Stimulated activated CD4-positive, alpha-beta T cell treated with anti-CD3 and anti-CD28 coated beads, TNF-alpha, amount 100 ng/mL, for 4 hours (primary cell): ENCODE data around the gene RAI1.

Experiments used
- DNase-seq, 3 experiments: peaks; one replicate each; pipeline ENCODE4 v3.0.0-alpha.2; 2020; ENCODE audit warnings: low read depth in 3 of 3

The RAI1 gene

DNA sequence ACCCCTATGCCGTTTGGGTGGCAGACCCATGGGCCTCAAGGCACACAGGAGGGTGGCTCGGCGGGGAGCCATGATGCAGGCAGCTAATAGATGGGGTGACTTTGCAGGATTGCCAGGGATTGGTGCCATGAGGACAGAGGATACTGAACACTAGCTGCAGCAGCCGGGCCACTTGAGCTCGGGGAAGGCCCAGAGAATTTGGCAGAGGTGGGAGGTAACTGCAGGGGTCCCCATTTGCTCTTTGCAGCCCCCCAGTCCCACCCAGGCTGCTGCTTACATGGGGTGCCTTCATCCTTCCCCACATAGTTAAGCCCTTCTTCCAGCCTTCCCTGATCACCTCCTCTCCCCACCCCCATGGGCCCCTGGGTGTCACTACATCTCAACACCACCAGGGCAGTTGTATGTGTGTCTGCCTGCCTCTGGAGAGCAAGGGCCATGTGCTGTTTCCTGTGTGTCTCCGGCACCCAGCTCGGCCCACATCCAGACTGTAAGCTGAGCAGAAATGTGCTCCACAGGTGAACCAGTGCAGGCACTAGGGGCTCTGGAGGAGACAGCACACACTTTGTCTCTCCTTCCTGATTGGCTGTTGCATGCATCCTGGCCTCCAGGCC is 103.5 kb downstream of the RAI1 start:
- DNase-seq: no peak

DNA sequence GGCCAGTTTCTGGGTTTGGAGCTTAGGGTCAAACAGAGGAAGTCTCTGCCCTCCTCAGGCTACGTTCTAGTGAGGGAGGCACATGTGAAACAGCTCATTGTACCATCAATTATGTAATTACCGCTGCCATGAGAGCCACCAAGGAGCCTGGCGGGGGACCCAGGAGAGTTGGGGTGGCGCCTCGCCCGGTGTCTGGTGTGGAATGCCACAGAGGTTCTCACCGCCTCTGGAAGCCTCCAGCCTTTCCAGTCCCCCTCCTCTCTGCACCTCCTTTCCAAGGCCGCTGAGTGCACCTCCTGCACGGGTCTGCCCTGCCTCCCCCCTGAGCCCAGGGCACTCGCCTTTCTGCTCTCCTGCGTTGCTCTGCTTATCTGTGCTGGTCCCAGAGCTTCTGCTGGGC is 104.1 kb downstream of the RAI1 start:
- DNase-seq: no peak

DNA sequence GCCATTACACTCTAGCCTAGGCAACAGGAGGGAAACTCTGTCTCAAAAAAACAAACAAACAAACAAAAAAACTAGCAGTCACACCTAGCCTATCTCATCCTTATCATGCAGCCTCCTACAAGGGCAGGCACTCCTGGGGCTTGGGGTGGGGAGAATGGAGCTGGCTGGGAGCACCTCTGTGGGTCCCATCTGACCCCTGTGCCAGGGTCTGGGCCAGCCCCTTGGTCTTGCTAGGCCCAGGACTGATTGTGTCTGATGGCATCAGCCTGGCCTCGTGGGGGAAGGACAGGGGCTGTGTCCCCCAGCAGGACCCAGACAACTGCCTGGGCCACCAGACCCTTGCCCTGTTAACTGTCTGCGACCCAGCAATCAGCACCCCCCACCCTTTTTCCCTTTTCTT is 105.7 kb downstream of the RAI1 start:
- no peak for DNase-seq

DNA sequence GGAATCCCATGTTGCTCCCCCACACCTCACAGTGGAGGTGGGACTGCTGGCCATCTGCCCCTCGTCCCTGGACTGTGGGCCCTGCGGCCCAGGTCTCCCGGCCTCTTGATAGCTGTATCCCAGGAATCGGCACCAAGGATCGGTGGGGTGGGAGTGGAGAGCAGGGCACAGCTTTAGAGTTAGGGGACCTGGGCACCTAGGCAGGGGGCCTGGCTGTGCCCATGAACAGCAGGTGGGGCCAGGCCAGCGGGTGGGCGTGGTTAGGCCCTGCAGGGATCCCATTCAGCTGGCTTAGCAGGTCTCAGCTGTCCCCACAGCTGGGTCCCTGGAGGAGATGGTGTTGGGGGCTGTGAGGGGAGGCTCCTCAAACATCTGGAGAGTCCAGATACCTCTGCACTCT is 106.3 kb downstream of the RAI1 start:
- DNase-seq: no peak

DNA sequence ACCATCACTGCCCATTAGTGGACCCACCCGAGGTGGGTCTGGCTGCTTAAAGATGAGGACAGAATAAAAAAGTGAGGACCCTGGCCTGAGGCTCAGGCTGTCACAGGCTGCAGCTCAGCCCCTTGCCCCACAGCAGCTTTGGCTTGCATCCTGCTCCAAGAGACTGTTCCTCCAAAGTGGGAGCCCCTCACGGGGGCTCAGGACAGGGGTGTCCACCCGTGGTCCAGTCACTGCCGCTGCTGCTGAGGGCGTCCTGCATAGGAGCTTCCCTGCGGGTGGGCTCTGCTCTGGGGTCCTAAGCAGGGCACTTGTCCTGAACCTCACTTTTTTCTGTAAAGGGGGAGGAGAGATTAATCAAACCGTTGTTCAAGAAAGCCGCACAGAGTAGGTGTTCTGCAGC is 107.7 kb downstream of the RAI1 start:
- DNase-seq: no peak

DNA sequence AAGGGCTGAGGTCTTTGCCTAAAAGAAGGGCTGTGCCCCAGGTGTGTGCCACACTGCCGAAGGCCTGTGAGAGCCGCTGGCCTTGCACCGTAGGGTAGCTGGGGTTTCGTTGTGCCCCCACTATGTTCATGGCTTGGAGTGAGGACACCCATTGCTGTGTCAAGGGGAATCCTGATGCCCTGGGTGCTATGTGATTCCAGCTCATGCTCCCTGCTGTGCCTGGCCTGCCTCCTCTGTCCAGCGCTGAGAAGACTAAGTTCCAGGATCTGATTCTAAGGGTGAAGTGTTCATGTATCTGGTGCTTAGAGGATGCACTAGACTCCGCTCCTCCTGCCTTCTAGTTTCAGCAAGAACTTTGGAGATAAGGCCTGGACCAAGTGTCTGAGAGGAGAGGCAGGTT is 108.2 kb downstream of the RAI1 start:
- no peak for DNase-seq

DNA sequence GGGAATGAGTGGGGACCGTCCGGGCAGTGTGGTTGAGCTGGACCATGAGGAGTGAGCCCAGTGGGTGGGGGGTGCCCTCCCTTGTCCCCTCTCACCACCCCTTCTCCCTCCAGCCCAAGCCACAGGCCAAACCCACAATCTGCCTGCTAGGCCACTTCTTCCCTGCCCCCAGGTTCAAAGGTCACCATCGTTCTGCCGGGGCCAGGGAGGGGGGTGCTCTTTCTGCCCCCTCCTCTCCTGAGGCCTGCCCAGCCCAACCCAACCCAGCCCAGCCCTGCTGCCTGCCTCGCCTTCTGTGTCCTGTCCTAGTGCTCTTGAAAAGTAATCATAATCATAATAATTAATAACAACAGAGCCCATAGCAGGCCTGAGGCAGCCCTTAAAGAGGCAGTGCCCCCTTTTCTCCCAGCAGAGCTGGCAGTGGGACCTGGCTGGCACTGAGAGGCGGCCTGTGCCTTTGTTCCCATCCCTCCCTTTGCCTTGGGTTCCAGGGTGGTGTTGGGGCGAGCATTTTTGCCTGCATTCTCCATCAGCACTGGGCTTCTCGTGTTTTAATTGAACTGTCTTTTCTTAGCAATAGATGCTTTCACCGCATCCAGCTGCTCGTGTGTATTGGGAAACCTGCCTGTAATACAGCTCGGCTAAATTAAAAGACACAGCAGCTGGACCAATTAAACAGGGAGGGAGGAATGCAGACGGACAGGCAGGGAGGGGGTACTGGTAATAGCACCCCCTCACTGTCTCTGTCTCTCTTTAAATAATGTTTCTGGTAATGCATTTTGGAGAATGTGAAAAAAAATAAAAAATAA is 108.8 kb downstream of the RAI1 start:
- DNase-seq: no peak

DNA sequence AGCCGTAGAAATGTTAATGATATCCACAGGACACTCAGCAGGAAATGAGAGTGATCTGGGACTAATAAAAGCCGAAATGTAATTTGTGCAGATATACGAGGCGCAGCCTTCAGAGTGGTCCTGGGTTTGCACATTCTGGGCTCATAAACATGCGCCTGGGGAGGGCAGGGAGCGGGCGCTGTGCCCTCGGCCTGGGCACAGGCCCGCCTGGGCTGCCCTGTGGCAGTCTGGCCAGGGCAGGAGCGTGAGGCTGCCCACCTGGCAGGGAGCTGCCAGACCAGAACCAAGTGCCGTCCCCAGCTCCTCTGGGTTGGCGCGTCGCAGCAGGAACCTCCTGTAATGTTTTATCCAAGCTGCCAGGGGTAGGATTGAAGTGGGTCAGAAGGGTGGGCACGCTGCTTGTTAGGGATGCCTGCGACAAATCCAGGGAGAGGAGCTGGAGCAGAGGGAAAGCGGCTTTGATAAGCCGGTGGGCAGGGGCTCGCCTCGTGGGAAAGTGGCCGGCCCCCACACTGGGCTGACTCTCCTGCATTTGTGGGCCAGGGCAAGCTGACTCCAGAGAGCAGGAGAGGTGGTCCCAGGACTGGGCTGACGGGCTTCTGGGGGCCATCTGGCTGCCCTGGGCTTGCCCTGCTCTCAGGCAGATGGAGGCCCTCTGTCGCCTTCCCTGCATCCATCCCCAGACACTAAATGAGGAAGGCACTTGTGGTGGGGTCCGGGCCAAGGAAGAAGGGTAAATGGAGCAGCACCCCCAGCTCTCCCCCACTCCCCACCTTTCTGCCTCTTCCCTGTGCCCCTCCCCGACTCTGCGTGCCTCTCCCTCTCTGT is 109.6 kb downstream of the RAI1 start:
- no peak for DNase-seq

DNA sequence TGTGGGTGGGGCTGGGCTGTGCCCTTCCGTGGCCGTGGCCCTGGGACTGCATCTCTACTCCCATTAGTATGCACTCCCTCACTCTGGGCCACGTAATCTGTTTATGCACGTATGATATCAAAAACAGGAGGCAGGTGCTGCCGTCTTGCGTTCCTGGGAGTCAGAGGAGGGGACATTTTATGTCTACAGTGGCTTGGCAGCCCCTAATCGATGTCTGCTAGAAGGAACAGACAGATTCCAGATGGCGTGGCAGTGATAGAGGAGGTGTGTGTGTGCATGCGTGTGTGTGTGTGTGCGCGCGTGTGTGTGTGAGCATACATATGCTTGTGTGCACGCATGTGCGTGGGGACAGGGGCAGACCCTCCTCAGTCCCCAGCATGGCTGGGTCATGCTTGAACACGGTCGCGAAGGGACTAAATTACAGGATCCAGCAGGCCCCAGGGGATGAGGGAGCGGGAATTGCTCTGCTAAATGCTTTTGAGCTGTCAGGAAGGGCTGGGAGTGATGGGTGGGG is 110.8 kb downstream of the RAI1 start:
- no peak for DNase-seq

DNA sequence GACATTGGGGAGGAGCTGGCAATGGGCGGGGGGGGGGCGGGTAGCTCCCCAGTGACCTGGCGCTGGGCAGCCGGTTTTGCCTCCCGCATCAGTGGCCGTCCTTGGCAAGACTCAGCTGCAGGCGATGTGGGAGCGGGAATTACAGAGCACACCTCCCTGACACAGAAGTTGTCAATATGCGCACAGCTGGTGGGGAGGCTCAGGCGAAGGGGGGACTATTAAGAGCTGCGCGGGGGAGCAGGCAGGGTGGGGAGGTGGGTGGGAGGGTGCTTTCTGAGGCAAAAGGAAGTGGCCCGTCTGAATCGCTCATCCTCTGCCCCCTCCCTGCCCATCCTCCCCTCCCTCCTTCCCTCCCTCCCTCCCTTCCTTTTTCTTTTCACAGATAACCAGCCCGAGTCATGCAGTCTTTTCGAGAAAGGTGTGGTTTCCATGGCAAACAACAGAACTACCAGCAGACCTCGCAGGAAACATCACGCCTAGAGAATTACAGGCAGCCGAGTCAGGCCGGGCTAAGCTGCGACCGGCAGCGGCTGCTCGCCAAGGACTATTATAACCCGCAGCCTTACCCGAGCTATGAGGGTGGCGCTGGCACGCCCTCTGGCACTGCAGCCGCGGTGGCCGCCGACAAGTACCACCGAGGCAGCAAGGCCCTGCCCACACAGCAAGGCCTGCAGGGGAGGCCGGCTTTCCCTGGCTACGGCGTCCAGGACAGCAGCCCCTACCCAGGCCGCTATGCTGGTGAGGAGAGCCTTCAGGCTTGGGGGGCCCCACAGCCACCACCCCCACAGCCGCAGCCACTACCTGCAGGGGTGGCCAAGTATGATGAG is 111.5 kb downstream of the RAI1 start:
- DNase-seq: no peak

DNA sequence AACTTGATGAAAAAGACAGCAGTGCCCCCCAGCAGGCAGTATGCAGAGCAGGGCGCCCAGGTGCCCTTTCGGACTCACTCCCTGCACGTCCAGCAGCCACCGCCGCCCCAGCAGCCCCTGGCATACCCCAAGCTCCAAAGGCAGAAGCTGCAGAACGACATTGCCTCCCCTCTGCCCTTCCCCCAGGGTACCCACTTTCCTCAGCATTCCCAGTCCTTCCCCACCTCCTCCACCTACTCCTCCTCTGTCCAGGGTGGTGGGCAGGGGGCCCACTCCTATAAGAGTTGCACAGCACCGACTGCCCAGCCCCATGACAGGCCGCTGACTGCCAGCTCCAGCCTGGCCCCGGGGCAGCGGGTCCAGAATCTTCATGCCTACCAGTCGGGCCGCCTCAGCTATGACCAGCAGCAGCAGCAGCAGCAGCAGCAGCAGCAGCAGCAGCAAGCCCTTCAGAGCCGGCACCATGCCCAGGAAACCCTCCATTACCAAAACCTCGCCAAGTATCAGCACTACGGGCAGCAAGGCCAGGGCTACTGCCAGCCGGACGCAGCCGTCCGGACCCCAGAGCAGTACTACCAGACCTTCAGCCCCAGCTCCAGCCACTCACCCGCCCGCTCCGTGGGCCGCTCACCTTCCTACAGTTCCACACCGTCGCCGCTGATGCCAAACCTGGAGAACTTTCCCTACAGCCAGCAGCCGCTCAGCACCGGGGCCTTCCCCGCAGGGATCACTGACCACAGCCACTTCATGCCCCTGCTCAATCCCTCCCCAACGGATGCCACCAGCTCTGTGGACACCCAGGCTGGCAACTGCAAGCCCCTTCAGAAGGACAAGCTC is 112.3 kb downstream of the RAI1 start:
- DNase-seq: no peak

DNA sequence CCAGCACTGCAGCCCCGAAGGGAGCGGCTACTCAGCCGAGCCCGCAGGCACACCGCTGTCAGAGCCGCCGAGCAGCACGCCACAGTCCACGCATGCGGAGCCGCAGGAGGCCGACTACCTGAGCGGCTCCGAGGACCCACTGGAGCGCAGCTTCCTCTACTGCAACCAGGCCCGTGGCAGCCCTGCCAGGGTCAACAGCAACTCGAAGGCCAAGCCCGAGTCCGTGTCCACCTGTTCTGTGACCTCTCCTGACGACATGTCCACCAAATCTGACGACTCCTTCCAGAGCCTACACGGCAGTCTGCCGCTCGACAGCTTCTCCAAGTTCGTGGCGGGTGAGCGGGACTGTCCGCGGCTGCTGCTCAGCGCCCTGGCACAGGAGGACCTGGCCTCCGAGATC is 113.1 kb downstream of the RAI1 start:
- DNase-seq: no peak

DNA sequence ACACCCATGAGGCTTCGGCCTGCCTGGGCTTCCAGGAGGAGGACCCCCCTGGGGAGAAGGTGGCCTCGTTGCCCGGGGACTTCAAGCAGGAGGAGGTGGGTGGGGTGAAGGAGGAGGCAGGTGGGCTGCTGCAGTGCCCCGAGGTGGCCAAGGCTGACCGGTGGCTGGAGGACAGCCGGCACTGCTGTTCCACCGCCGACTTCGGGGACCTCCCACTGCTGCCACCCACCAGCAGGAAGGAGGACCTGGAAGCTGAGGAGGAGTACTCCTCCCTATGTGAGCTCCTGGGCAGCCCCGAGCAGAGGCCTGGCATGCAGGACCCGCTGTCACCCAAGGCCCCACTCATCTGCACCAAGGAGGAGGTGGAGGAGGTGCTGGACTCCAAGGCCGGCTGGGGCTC is 114.0 kb downstream of the RAI1 start:
- no peak for DNase-seq

DNA sequence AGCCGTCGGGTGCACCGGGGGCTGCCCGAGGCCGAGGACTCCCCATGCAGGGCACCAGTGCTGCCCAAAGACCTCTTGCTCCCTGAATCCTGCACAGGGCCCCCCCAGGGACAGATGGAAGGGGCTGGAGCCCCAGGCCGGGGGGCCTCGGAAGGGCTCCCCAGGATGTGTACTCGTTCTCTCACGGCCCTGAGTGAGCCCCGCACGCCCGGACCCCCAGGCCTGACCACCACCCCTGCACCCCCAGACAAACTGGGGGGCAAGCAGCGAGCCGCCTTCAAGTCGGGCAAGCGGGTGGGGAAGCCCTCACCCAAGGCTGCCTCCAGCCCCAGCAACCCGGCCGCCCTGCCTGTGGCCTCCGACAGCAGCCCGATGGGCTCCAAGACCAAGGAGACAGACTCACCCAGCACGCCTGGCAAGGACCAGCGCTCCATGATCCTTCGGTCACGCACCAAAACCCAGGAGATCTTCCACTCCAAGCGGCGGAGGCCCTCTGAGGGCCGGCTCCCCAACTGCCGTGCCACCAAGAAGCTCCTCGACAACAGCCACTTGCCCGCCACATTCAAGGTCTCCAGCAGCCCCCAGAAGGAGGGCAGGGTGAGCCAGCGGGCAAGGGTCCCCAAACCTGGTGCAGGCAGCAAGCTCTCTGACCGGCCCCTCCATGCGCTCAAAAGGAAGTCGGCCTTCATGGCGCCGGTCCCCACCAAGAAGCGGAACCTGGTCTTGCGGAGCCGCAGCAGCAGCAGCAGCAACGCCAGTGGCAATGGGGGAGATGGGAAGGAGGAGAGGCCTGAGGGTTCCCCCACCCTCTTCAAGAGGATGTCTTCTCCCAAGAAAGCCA is 114.9 kb downstream of the RAI1 start:
- no peak for DNase-seq

DNA sequence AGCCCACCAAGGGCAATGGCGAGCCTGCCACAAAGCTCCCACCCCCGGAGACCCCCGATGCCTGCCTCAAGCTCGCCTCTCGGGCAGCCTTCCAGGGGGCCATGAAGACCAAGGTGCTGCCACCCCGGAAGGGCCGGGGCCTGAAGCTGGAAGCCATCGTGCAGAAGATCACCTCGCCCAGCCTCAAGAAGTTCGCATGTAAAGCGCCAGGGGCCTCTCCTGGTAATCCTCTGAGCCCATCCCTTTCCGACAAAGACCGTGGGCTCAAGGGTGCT is 115.5 kb downstream of the RAI1 start:
- no peak for DNase-seq

DNA sequence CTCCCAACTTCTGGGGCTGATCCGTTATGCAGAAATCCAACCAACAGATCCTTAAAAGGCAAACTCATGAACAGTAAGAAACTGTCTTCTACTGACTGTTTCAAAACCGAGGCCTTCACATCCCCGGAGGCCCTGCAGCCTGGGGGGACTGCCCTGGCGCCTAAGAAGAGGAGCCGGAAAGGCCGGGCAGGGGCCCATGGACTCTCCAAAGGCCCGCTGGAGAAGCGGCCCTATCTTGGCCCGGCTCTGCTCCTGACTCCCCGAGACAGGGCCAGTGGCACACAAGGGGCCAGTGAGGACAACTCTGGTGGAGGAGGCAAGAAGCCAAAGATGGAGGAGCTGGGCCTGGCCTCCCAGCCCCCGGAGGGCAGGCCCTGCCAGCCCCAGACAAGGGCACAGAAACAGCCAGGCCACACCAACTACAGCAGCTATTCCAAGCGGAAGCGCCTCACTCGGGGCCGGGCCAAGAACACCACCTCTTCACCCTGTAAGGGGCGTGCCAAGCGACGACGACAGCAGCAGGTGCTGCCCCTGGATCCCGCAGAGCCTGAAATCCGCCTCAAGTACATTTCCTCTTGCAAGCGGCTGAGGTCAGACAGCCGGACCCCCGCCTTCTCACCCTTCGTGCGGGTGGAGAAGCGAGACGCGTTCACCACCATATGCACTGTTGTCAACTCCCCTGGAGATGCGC is 116.0 kb downstream of the RAI1 start:
- no peak for DNase-seq

DNA sequence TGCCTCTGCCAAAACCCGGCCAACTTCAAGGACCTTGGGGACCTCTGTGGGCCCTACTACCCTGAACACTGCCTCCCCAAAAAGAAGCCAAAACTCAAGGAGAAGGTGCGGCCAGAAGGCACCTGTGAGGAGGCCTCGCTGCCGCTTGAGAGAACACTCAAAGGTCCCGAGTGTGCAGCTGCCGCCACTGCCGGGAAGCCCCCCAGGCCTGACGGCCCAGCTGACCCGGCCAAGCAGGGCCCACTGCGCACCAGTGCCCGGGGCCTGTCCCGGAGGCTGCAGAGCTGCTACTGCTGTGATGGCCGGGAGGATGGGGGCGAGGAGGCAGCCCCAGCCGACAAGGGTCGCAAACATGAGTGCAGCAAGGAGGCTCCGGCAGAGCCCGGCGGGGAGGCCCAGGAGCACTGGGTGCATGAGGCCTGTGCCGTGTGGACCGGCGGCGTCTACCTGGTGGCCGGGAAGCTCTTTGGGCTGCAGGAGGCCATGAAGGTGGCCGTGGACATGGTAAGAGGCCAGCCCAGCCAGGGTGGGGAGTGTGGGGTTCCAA is 116.8 kb downstream of the RAI1 start:
- no peak for DNase-seq

DNA sequence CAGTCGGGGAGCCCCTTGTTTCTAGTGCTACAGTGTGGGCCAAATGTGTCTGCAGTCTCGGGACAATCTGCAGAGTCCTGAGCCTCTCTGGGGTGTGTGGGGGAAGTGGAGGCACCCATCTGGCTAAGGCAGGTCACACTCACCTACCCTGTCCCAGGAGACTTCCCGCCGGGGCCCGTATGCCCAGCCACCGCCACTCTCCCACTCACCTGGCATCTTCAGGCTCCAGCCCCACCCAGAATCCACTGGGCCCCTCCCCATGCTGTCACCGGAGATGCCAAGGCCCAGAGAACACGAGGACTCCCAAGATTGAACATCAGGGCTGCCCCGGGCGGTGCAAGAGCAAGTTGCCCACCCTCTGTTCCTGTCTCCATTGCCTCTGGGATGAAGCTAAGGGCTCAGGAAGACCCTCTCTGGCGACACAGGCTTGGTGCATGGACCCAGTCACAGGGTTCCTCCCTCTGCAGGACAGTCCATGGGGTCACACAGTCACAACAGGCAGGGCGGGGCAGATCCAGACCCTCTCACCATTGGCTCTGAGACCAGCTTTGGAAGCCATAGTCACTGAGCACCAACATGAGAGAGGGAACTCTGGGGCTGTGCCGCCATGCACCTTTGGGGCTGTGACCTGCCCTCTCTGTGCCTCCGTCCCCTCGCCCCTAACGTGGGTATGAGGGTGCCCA is 117.5 kb downstream of the RAI1 start:
- DNase-seq: no peak
